Smooth muscle cell (in vitro differentiated cells): Measurements from ENCODE around the gene BARX2. TPM values are rescaled to one million over a fixed set of nuclear protein-coding genes. Genes with fewer than 3 reads are reported as not detected.

Experiments used
- DNase-seq: peaks from one replicate; lab custom pipeline; 2025; ENCODE audit not compliant: unreplicated experiment; lab: John Stamatoyannopoulos, UW
- H2AFZ ChIP-seq: fragments of 200-600 bp; sonication (generic); 2 replicates; pipeline ENCODE4 v1.6.0; 2016; ENCODE audit warnings: antibody characterized with exemption, low read depth, mild to moderate bottlenecking
- H3F3A ChIP-seq: fragments of 200-600 bp; sonication (generic); 2 replicates; pipeline ENCODE4 v1.6.0; 2017; ENCODE audit warnings: antibody characterized with exemption, low read depth
- H3K27ac ChIP-seq: fragments of 200-600 bp; sonication (generic); 2 replicates; pipeline ENCODE4 v1.5.1; 2016; ENCODE audit warnings: low read depth, mild to moderate bottlenecking
- H3K27me3 ChIP-seq: fragments of 200-600 bp; sonication (generic); 2 replicates; pipeline ENCODE4 v1.6.1; 2016; ENCODE audit warnings: low read depth, mild to moderate bottlenecking
- H3K36me3 ChIP-seq: fragments of 200-600 bp; sonication (generic); 2 replicates; pipeline ENCODE4 v1.5.1; 2016; ENCODE audit warnings: low read depth
- H3K4me1 ChIP-seq: fragments of 200-600 bp; sonication (generic); 2 replicates; pipeline ENCODE4 v1.5.1; 2016; ENCODE audit warnings: low read depth
- H3K4me2 ChIP-seq: fragments of 200-600 bp; sonication (generic); 2 replicates; pipeline ENCODE4 v1.6.0; 2016; ENCODE audit warnings: mild to moderate bottlenecking
- H3K4me3 ChIP-seq: fragments of 200-600 bp; sonication (generic); 2 replicates; pipeline ENCODE4 v1.5.1; 2016; ENCODE audit warnings: mild to moderate bottlenecking
- H3K79me2 ChIP-seq: fragments of 200-600 bp; sonication (generic); 2 replicates; pipeline ENCODE4 v1.6.0; 2016; ENCODE audit warnings: low read depth, mild to moderate bottlenecking
- H3K9ac ChIP-seq: fragments of 200-600 bp; sonication (generic); 2 replicates; pipeline ENCODE4 v1.6.0; 2016; ENCODE audit warnings: low read depth
- H3K9me3 ChIP-seq: fragments of 200-600 bp; sonication (generic); replicated peaks from 2 replicates; pipeline ENCODE4 v1.5.1; 2016; ENCODE audit warnings: low read depth
- H4K20me1 ChIP-seq: fragments of 200-600 bp; sonication (generic); 2 replicates; pipeline ENCODE4 v1.6.0; 2016; ENCODE audit warnings: low read depth
- CTCF ChIP-seq: fragments of 200-600 bp; sonication (generic); IDR thresholded peaks from 2 replicates; pipeline ENCODE4 v1.5.1; 2017; ENCODE audit warnings: borderline replicate concordance, mild to moderate bottlenecking, antibody characterized with exemption; ENCODE audit not compliant: insufficient read depth, poor library complexity, severe bottlenecking
- WGBS: methylation state at CpG from one replicate; pipeline ENCODE4 v1.1.7; 2016; ENCODE audit warnings: low lambda C conversion rate; 5-methylcytosine and 5-hydroxymethylcytosine counted together
- polyA plus RNA-seq: library from polyadenylated mRNA; unstranded; fragments of >200 nt; fragmentation: Nextera tagmentation; extraction: Ambion mirVana; gene quantifications from 2 replicates; pipeline ENCODE4 v1.2.1, GENCODE V29; 2016
- total RNA-seq: library from RNA; depleted of rRNA; stranded (reverse); fragments of >200 nt; gene quantifications from 2 replicates; pipeline ENCODE4 v1.2.3, GENCODE V29; 2014

The BARX2 gene
- total and polyA plus RNA-seq, 2 experiments from 2014 or later = 1.2 to 4.8 TPM

GRCh38 chr11:129359748-129360147 lies 15.9 kb upstream of the BARX2 start:
- Histone ChIP-seq H3K9me3 (no peaks in the 10 kb centered on the region), H3K27ac (no peak overlapping the region), H3K4me3 (no peak overlapping the region), H3K27me3 (peaks cover 40% of the 10 kb centered on the region), H3K4me1 (no peaks in the 10 kb centered on the region), H3F3A (no peaks in the 10 kb centered on the region), H4K20me1 (no peaks in the 10 kb centered on the region), H3K9ac (no peak overlapping the region), H3K36me3 (no peaks in the 10 kb centered on the region), H3K4me2 (no peak overlapping the region), H2AFZ (no peak overlapping the region), H3K79me2 (no peaks in the 10 kb centered on the region)
- no peak for TF ChIP-seq CTCF
- DNase-seq = no peak
- WGBS = 89% methylated on average over 2 of the region's 2 CpGs

- peak overlapping the region; percentile 9 for H3K4me3 ChIP-seq
- 6% methylated on average over 19 of the region's 19 CpGs for WGBS
- peak; percentile 99 for TF ChIP-seq CTCF
- no peaks in the 10 kb centered on the region for H3F3A ChIP-seq
- H3K27me3 ChIP-seq = peaks cover 56% of the 10 kb centered on the region
- no peaks in the 10 kb centered on the region for H3K9me3 ChIP-seq
- peaks cover 4% of the 10 kb centered on the region for H3K4me1 ChIP-seq
- H3K4me2 ChIP-seq = peak overlapping the region; percentile 60
- H3K27ac ChIP-seq = no peak overlapping the region
- H3K79me2 ChIP-seq = no peaks in the 10 kb centered on the region
- no peak for DNase-seq
- no peaks in the 10 kb centered on the region for H3K36me3 ChIP-seq
- no peak overlapping the region for H3K9ac ChIP-seq
- no peaks in the 10 kb centered on the region for H4K20me1 ChIP-seq
- no peak overlapping the region for H2AFZ ChIP-seq
These were observed 11.4 kb upstream of the BARX2 start for GRCh38 chr11:129364143-129364654.

GRCh38 chr11:129365816-129366215 lies 9.8 kb upstream of the BARX2 start:
- H3K4me2 ChIP-seq = peak overlapping the region; percentile 56
- no peaks in the 10 kb centered on the region for H4K20me1 ChIP-seq
- H3K4me3 ChIP-seq = no peak overlapping the region
- H2AFZ ChIP-seq = no peak overlapping the region
- peaks cover 4% of the 10 kb centered on the region for H3K4me1 ChIP-seq
- peaks cover 72% of the 10 kb centered on the region for H3K27me3 ChIP-seq
- WGBS = 23% methylated on average over 1 of the region's 1 CpG
- H3K9me3 ChIP-seq = no peaks in the 10 kb centered on the region
- H3F3A ChIP-seq = no peaks in the 10 kb centered on the region
- no peak for DNase-seq
- H3K79me2 ChIP-seq = no peaks in the 10 kb centered on the region
- H3K9ac ChIP-seq = no peak overlapping the region
- no peak for TF ChIP-seq CTCF
- H3K27ac ChIP-seq = no peak overlapping the region
- no peaks in the 10 kb centered on the region for H3K36me3 ChIP-seq
